Renal cortex interstitium (tissue), 11 donors: Measurements from ENCODE around the gene RPS26. TPM values are rescaled to one million over a fixed set of nuclear protein-coding genes. Genes with fewer than 3 reads are reported as not detected.
A peak's percentile ranks its signal among the peaks of the same experiment; 100 is the strongest.
"Not testable (repeated sequence)": the region's sequence is repeated elsewhere in the genome, so short reads cannot be mapped to it uniquely, and the experiment has no call there.

Experiments used
- DNase-seq, 11 donors: peaks; one replicate each; pipeline ENCODE4 v3.0.0-alpha.2; 2013; ENCODE audit warnings: low read depth in 9 of 11, low spot score in 4 of 11; ENCODE audit errors: extremely low read depth in 1 of 11
- polyA plus RNA-seq, 3 donors: library from polyadenylated mRNA; unstranded; fragments of 120-200 nt; gene quantifications; one replicate each; pipeline ENCODE4 v1.2.1, GENCODE V29; 2013; ENCODE audit not compliant: insufficient read length in 3 of 3

RPS26 gene
- polyA plus RNA-seq, 3 donors = 121 to 498 (median 375) TPM

DNA sequence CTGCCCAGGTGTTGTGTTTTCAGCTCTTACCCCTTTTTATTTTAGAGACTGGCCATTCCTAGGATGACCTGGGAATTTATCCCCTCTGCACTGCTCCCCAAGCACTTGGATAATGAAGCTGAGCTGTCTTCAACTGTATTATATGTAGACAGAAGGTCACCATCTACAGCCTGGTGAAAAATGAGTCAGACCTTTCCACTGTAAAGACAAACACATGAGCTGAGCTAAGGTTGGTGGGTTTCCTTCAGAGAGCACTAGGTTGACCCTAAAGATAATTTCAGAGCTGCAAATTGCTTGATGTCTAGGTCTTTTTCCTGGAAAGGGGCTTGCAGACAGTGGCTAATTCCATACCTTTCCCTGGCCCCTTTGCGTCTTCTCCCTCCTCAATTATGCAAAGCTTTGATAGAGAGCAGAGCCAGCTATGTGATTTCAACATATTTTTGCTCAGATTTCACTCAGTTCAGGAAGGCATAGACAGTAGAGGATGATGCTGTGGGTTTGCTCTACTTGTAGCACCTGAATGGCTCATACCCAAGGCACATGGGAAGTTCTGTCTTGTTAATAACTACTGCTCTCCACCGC, 30.1 kb upstream of the RPS26 start:
- DNase-seq = no peak

DNA sequence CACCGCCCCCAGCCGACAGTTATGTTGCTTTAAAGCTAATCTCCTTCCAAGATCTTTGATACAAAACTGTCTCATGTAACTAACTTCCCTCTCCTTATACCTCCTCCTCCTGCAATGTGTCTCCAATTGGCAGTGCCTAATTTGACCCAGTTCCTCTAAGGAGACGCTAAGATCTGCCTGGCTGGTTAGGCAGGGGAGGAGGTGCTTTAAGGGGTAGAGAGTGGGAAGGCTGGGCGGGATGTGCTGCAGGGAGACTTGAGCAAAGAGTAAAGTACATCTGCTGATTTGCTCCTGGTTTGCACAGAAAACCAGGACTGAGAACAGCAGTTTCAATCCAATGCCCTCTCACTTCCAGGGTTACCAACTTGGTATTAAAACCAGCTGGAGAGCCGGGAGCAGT, 28.2 kb upstream of the RPS26 start:
- DNase-seq = no peak

DNA sequence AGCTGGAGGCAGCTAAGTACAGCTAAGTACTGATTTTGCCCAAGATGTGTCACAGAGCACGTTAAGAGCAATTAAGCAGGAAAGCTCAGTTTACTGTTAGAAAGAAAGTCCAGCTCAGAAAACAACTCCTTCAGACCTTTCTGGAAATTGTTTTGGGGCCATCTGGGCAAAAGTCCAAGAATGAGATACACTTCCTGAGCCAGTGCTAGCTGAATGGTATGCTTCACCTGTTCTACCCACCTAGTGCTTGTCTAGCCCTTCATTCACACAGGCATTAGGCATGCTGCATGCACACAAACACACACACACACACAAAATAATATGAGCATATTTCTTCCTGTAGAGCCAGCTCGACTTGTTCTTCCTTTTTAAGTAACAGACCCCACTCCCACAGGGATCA, 27.5 kb upstream of the RPS26 start:
- peak in 6 of 11 donors; percentile 48 to 77 (median 64) for DNase-seq

DNA sequence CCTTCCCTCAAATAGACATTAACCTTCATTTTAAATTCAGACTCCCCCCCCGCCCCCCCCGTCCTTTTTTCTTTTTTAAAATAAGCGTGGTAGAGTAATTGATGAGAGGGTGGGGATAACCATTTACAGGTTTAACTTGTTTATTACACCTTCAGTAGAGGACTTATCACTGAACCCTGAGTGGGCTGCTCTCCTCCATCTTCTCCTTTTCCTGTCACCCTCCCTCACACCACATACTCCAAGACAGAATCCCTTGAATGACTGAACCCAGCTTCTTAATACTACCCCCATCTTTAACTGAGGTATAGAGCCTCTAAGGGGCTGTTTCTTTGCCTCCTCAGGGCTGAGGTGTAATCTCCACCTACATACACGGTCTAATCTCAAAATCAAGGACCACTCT, 24.5 kb upstream of the RPS26 start:
- DNase-seq = no peak

DNA sequence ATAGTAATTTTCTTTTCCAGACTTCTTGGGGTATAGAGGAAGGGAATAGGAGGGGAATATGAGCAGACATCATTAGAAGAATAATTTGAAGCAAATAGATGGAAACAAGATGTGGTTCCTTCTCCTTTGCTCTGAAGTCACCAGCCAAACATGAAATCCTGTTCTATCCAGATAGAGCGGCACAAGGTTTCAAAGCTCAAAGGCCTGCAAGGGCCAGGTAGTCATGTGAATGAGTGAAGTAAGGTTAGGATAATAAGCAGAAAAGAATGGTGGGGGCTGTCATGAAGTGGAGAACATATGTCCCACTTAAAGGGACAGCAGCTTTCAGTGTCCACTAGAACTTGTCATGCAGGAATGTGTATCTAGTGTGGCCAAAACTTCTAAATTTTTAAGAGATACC, 23.4 kb upstream of the RPS26 start:
- no peak for DNase-seq

DNA sequence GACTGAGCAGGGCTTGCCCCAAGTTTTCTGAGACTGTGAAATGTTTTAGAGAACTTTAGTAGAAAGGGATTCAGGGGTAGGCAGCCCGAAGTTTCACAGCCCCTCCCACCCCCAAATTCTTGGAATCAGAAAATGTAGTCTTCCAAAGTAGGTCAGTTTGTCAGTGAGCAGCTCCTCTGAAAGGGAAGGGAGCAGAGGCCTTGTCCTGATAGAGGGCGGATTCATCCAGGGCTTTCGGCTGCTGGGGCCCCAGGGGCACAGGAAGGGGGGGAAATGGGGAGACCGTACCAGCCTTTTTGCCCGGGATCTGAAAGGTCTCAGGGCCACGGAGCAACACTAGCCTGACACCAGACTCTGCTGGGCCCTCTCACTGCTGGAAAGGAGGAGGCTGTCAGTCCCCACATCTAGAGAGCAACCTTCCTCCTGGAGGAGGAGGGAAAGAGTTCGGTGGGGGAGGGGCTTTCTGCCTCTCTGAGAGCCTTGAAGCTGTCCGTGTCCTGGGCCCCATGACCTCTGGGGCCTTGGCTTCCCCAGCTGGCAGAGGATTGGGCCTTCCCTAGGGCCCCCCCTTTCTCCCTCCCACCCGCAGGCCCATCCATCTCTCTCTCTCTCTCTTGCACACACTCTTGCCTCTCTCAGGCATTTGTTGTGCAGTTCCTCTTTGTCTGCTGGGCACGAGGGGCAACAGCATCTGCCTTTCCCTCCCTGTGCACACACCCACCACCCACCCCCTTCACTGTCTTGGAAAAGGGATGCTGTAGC, 21.1 kb upstream of the RPS26 start, which contains the start of gene IKZF4:
IKZF4 (plus strand) TSS at position 621 of the 762 bp plus-strand sequence. CDS start 451 bp downstream, outside the sequence.
- DNase-seq = peak in 9 of 11 donors; percentile 63 to 86 (median 80)

DNA sequence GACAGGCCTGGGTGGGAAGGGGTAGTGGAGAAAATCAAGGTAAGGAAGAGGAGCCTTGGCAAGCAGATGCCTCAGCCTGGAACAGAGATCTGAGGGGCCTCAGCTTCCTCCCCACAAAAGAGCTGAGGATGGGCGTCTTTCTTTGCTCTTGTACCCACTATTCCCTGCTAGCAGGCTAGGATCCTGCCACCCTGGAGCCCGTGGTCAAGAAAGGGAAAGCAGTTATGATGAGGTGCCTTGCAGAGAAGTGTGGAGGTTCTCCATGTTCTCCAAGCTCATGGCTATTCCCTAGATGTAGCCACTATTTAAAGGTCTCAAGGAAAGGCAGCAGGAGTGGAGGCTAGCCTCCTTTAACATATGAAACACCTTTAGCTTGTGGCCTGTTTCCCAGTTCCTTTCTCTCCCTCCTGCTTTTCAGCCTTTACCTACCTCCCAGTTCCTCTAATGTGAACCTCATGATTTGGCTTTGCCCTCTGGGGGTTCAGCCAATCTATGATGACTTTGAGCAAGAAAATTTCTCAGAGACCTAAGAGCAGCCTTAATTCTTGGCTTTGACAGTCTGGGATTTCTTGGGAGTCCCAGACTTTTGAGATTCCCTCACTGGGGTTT, 19.7 kb upstream of the RPS26 start:
- DNase-seq = no peak

DNA sequence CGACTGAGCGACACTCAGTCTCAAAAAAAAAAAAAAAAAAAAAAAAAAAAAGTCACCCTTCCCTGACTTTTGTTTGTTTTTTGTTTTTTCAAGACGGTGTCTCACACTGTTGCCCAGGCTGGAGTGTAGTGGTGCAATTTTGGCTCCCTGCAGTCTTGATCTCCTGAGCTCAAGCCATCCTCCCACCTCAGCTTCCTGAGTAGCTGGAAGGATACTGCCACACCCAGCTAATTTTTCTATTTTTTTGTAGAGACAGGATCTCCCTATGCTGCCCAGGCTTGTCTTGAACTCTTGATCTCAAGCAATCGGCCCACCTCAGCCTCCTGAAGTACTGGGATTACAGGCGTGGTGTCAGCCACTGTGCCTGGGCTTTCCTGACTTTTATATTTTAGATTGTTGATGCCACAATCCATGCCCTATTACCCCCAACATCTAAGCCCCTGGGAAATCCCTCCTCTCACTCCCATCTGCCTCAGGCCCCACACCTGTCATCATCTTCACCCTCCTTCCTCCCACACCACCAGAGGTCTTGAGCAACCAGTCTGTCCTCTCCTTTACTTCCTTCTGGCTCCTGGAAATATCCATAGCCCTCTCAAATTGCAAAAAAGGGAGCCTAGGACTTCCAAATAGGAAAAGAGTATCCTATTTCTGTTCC, 13.1 kb upstream of the RPS26 start:
- DNase-seq = no peak

DNA sequence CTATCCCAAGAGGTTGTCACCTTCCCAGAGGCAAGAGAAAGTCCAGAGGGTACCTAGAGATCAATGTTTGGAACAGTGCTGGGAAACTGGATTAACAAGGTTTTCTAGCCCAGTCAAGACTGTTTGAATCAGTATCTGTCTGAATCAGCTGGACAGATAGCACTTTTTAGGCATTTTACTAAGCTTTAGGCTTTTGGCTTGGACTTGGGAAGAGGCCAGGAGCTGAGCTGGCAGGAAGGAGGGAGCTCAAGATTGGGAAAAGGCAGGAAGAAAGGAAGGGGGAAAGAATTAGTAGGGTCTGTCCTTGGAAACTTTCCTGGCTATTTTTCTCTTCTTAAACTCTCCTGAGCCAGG, 12.6 kb upstream of the RPS26 start:
- no peak for DNase-seq

DNA sequence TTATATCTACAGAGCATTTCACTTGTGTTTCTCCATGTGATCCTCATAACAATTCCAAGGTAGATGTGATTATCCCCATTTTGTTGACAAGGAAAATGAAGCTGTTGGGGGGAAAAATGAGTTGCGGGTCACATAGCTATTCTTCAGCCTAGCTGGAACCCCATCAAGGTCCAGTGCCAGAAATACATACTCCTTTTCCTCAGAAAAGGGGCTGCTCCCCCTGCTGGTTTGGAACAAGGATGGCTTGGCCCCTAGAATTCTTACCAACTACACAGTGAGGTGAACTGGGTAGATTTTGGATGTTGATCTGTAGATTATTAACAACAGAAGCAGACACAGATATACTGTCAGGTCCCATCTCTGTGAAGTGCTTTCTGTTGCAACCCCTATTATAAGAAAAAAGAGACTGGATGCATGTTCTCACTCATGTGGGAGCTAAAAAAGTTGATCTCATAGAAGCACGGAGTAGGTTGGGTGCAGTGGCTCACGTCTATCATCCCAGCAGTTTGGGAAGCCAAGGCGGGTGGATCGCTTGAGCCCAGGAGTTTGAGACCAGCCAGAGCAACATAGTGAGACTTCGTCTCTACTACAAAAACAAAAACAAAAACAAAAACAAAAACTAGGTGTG, 11.9 kb upstream of the RPS26 start:
- DNase-seq = peak in 3 of 11 donors; percentile 38 to 60 (median 55)

DNA sequence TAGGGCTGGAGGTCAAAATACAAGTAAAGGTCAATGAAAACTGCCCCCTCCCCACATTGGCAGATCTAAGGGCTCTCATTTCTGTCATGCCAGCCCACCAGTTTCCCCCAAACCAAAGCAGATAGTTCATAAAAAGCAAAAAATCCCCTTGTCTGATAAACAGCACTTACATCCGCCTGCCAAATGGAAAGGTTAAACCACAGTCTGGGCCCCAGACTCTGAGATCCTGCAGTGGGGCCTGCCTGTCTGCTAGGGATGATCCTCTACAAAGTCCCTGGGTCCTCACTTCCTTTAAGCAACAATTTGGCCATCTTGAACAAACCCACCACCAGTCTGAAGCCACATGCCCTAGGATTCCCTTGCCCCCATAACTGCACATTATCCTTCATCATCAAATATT, 9.7 kb upstream of the RPS26 start:
- DNase-seq = no peak

DNA sequence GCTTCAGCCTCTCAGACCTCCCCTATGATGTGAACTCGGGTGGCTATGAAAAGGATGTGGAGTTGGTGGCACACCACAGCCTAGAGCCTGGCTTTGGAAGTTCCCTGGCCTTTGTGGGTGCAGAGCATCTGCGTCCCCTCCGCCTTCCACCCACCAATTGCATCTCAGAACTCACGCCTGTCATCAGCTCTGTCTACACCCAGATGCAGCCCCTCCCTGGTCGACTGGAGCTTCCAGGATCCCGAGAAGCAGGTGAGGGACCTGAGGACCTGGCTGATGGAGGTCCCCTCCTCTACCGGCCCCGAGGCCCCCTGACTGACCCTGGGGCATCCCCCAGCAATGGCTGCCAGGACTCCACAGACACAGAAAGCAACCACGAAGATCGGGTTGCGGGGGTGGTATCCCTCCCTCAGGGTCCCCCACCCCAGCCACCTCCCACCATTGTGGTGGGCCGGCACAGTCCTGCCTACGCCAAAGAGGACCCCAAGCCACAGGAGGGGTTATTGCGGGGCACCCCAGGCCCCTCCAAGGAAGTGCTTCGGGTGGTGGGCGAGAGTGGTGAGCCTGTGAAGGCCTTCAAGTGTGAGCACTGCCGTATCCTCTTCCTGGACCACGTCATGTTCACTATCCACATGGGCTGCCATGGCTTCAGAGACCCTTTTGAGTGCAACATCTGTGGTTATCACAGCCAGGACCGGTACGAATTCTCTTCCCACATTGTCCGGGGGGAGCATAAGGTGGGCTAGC, 7.0 kb upstream of the RPS26 start:
- DNase-seq = no peak

DNA sequence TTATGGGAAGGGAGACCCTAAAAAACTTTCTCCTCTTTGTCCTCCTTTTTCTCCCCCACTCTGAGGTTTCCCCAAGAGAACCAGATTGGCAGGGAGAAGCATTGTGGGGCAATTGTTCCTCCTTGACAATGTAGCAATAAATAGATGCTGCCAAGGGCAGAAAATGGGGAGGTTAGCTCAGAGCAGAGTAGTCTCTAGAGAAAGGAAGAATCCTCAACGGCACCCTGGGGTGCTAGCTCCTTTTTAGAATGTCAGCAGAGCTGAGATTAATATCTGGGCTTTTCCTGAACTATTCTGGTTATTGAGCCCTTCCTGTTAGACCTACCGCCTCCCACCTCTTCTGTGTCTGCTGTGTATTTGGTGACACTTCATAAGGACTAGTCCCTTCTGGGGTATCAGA, 4.6 kb upstream of the RPS26 start:
- DNase-seq = no peak

DNA sequence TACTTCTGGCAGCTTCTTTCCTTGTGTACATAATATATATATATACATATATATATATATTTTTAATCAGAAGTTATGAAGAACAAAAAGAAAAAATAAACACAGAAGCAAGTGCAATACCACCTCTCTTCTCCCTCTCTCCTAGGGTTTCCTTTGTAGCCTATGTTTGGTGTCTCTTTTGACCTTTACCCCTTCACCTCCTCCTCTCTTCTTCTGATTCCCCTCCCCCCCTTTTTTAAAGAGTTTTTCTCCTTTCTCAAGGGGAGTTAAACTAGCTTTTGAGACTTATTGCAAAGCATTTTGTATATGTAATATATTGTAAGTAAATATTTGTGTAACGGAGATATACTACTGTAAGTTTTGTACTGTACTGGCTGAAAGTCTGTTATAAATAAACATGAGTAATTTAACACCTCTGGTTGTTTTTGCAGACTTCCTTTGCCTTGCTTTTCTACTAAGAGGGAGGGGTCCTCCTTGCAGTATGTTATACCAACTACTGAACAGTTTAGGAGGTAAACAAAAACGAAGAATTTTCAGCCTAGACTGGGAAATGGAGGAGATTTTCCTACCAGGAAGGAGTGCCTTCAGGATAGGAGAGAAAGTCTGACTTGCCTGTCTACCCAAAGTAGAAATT, 3.6 kb upstream of the RPS26 start:
- no peak for DNase-seq

DNA sequence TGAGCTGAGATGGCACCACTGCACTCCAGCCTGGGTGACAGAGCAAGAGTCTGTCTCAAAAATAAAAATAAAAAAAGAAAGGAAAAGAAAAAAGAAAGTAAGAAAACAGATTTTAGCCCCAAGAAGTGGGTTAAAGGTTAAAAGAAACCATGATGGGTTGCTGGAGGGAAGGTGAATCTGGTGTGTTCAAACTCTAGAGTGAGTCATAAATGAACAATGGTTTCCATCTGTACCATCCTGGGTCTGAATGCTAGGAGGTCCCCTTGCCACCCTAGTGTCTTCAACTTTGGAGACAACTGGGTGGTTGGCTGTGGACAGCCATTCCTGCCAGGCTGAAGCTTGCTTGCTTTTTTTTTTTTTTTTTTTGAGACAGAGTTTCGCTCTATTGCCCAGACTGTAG, 1.6 kb upstream of the RPS26 start:
- no peak for DNase-seq

DNA sequence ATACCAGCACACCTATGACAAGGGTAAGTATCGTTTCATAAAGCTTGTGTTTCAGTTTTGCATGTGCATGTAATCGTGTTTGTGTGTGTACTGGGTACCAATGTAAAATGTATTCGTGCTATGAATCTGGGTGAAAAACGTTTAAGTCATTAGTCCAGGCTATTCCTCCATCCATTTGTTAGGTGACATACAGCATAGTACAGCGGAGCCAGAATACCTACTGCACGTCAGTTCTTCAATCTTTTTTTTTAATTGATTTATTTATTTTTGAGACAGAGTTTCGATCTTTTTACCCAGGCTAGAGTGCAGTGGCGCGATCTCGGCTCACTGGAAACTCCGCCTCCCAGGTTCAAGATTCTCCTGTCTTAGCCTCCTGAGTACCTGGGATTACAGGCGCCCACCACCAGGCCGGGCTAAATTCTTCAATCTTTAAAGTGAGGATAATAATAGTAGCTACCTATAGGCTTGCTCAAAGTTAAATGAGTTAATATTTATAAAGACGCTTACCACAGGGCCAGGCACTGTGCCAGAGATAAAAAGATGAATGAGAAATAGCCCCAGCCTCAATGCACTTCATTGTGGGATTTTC, 661 bp upstream of the RPS26 start:
- DNase-seq = no peak

DNA sequence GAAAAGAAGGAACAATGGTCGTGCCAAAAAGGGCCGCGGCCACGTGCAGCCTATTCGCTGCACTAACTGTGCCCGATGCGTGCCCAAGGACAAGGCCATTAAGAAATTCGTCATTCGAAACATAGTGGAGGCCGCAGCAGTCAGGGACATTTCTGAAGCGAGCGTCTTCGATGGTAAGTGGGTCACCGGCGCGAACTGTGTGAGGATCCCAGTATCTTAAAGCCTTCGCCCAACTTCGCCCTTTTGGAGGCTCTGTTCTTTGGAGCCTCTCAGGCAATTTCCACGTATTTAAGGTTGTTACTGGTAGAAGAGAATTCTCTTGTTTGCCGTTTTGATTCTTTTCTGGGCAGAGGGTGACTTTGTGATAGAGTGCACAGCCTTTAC, 704 bp downstream of the RPS26 start:
- DNase-seq = not testable (repeated sequence)

DNA sequence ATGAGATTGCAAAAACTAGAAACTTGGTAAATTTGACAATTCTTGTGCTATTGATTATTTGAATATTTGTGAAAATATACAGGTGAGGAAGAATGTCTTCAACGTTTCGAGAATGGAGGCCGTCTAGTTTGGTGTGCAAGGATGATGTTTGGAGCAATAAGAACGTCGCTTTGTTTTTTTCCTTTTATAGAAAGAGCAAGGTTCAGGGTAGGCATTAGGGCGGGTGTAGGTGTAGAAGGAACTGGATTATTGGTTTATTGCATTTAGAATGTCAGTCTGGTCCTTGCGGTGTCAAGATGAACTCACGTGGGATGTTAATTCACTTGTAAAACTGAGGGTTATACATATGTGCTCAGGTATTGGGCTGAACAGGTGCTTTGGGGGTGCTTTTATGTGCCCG, 1.1 kb downstream of the RPS26 start:
- DNase-seq = no peak
